GM23338 (cell line): ENCODE data around the gene DCDC1.

Experiments
- CTCF ChIP-seq, 2 experiments: fragments of 200-600 bp in 1 of 2; sonication (generic) in 1 of 2; conservative IDR thresholded peaks; 2 replicates each; pipeline versions ENCODE4 v1.5.1 to v1.6.1; 2016 to 2017; ENCODE audit warnings: antibody characterized with exemption in 2 of 2, low read depth in 2 of 2, mild to moderate bottlenecking in 2 of 2, moderate library complexity in 1 of 2
- EZH2 ChIP-seq: fragments of 200-600 bp; sonication (generic); IDR thresholded peaks from one replicate; pipeline ENCODE4 v1.8.0; 2017; ENCODE audit warnings: antibody characterized with exemption, mild to moderate bottlenecking, low read depth; ENCODE audit not compliant: unreplicated experiment
- JUNB ChIP-seq: IDR thresholded peaks from one replicate; pipeline ENCODE4 v1.6.1; 2016; ENCODE audit warnings: antibody characterized with exemption; ENCODE audit not compliant: unreplicated experiment
- POLR2AphosphoS5 ChIP-seq: IDR thresholded peaks from 2 replicates; pipeline ENCODE4 v1.6.1; 2016; ENCODE audit warnings: antibody characterized with exemption, low read depth
- REST ChIP-seq: IDR thresholded peaks from one replicate; pipeline ENCODE4 v1.6.1; 2018; ENCODE audit warnings: antibody characterized with exemption; ENCODE audit not compliant: unreplicated experiment

- no peak for TF ChIP-seq CTCF (conservative IDR thresholded peaks at IDR 0.05; ENCODE audit: low read depth in 2 of 2)
- no peak for TF ChIP-seq EZH2
- TF ChIP-seq REST, result no peak
- TF ChIP-seq JUNB, result no peak
- TF ChIP-seq POLR2AphosphoS5, result no peak
These were observed 273.2 kb downstream of the DCDC1 start for GRCh38 chr11:31096191-31096805.
